GM12892 (cell line): ENCODE results near the gene UCK1.
A peak's percentile ranks its signal among the peaks of the same experiment; 100 is the strongest.

Experiments used
- POLR2A ChIP-seq: IDR thresholded peaks from 2 replicates; pipeline ENCODE4 v1.6.1; 2011; ENCODE audit warnings: low read depth, low read length, control low read depth
- POLR2AphosphoS5 ChIP-seq: IDR thresholded peaks from 2 replicates; pipeline ENCODE4 v1.6.1; 2011; ENCODE audit warnings: low read depth, low read length, control low read depth
- TAF1 ChIP-seq: IDR thresholded peaks from 2 replicates; pipeline ENCODE4 v1.6.1; 2011; ENCODE audit warnings: low read depth, mild to moderate bottlenecking, control low read depth, low read length, borderline replicate concordance

- TF ChIP-seq POLR2A (no peak), POLR2AphosphoS5 (peak; percentile 15; the same call in 1 of the 2 replicates), TAF1 (no peak)
These were observed 7.3 kb downstream of the UCK1 start for GRCh38 chr9:131523451-131524435.
